ENCODE measurements around the gene SMC3.

The SMC3 gene

DNA sequence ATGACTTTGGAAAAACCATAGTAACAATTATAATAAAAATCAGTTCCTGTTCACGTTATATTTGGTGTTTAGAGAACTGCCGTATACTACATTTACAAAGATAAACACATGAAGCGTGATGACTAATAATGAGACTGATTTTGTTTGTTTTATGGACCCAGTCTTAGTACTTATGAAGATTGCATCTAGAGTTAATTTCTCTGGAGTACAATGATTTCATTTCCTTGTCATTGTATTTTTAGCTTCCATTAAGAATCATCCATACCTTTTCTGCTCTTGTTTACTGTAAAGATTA lies 79.6 kb downstream of the SMC3 start:
- peak; percentile 51 for DNase-seq (ENCODE audit: low spot score)

DNA sequence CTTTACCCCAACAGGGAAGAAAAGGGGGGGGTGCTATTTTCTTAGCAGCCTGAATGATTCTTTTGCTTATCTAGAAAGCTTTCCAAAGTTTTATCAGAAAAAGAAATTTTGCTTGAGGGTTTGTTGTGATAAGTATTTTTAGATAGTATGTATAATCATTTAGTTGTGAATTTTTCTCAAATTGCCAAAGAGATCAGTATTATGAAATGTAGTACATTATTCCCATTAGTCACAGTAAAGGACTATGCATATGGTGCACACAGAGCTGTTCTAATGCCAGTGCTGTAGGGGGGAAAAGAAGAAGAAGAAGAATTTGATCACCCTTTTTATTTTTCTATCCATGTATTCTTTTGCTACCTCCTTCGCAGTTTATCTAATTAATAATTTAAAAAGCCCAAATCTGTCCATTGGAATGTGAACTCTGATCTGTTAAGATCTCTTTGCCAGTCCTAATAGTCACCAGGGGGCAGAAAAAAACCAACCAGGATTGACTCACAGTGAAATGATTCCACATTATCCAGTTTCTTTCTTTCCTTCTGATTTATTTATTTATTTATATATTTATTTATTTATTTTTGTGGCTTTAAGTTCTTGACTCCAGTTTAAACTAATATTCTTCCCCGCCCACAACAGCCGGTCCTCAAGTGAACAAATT lies 81.3 kb downstream of the SMC3 start:
- no peak for DNase-seq (ENCODE audit: low spot score)

DNA sequence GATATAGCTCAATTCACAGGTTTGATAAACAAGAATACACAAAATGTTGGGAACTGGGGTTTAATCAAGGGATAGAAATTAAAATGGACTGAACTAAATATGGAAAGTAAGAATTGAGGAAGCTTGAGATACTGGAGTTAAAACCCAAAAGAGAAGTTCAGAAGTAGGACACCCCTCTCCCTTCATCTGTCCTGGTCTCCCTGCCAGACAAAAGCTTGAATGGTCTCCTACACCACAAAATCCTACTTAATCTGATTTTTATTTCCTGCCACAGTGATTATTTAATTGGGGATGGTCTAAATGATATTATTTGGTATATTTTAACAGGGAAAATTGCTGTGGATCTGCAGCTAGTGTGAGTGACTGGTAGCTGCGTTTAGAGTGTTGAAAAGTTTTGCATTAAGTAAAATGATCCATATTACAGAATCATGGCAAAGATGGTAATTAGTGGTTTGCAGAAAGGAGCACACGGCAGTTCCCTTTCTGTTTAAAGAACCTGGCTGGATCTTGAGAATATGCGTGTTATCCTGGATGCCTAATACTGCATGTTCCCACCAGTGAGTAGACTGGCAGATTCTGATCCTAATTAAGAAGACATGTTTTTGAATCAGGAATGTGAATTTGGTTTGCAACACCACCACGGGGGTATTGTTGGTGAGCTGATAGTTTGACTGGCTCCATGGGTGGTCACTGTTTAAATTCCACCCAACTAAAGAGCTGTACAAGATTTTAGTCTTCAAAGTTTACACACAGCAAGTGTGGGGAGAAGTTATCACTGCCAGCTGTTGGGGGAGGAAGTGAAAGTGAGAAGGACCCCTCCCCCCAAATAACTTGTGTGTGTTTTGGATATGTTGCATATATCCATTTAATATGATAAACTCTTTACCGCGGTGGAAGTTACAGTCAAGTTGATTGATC lies 82.1 kb downstream of the SMC3 start:
- no peak for DNase-seq (ENCODE audit: low spot score)

DNA sequence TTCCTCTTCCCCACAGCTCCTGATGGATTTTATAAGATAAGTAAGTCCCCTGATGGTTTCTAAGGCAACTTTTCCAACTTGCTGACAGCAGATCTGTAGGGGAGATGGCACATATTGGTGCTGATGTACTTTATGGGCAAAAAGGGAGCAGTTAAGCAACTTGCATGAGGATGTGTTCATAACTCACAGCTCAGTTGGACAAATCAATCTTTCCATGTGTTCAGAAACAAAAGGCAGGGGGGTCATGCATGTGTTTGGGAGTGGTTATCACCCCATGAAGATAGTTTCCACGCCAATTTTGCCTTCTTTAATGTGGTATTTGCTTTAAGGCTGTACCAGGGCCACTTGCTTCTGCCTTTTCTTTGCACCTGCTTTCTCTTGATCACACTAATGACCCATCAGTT lies 82.8 kb downstream of the SMC3 start:
- DNase-seq (ENCODE audit: low spot score), result no peak

DNA sequence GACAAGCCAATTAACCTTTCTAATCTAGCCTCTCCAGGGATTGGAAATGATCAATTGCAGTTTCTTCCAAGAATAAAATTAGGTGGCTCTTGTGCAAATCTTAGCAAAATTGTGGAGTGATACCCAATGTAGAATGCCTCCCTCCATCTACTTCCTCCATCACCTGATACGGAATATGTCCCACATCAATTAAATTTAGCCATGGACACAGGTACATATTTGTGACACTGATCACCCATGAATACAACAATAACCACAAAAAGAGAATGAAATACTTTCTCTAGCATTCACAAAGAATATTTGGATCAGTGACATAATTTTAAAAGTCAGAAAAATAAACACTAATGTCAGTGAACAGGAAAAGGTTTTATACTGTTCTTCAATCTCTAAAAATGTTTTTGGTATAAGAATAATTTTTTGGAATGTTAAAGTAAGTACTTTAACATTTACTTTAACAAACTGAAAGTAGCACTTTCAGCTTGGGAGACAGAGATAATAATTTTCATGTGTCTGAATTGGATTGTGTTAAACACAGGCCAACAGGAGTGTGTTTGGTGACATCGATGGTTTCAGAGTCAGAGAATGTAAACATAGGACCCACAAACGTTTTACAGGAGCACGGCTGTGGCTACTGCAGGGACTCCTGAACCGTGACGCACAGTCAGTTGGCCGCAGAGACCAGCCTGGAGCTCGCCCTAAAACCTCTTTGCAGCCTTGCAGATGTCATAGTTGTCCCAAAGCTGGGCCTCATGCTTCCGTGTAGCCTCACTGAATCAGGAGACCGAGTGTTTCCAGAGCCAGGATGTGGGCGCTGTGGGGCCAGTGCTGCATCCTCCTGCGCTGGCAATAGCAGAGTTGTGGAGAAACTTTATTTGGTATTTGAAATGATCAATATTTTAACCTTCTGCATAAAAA lies 83.8 kb downstream of the SMC3 start:
- peak; percentile 93 for DNase-seq (ENCODE audit: low spot score)

DNA sequence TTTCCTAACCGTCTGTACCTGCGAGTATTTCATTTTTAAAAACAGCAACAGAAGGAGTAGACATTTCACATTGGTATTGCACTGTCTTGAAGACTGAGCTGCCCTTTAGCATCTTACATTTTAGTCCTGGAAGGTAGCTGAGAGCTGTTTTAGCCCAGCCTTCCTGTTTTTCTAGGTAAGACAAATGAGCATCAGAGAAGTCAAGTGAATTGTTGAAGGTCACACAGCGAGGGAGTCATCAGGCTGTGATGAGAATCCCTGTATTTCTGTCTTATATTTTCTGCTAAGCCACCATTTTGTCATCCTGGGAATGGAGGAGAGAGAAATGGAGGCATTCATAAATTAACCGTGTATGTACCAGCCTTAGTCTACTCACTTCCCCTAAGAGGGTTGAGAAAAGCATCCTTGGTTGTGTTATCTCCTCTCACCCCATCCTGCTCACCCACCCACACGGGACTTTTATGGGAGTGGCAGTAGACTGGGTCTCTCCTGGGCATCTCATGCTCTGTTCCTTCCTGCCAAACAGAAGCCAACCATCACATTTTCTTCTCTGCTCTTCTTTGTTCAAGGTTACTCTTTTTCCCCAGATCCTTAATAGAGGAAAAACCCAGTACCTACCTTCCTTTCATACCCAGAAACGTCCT lies 85.1 kb downstream of the SMC3 start:
- no peak for DNase-seq (ENCODE audit: low spot score)
